Measurements from ENCODE around the gene EMILIN1.

Gene EMILIN1

GRCh38 chr2:27050281-27050995 is 28.0 kb upstream of the EMILIN1 start:
- peak overlapping the region; percentile 91 for H3K27ac Mint-ChIP-seq
- peaks cover 16% of the 10 kb centered on the region for H3K36me3 Mint-ChIP-seq
- no peaks in the 10 kb centered on the region for H3K9me3 Mint-ChIP-seq
- peaks cover 9% of the 10 kb centered on the region for H3K27me3 Mint-ChIP-seq
- ATAC-seq: peak; percentile 85
- H3K4me1 Mint-ChIP-seq: peaks cover 35% of the 10 kb centered on the region
- peak overlapping the region; percentile 87 for H3K4me3 Mint-ChIP-seq

GRCh38 chr2:27050996-27051901 is 27.2 kb upstream of the EMILIN1 start, which contains the start of gene AGBL5:
AGBL5 (plus strand) TSS chr2:27051668; CDS start chr2:27052959, 1,291 bp downstream.
- Mint-ChIP-seq H3K36me3 (peaks cover 21% of the 10 kb centered on the region), H3K27ac (peak within 1 kb of the TSS; percentile 91), H3K9me3 (no peaks in the 10 kb centered on the region), H3K27me3 (peaks cover 9% of the 10 kb centered on the region), H3K4me3 (peak within 1 kb of the TSS; percentile 87), H3K4me1 (peaks cover 35% of the 10 kb centered on the region)
- peak; percentile 91 for ATAC-seq

DNA sequence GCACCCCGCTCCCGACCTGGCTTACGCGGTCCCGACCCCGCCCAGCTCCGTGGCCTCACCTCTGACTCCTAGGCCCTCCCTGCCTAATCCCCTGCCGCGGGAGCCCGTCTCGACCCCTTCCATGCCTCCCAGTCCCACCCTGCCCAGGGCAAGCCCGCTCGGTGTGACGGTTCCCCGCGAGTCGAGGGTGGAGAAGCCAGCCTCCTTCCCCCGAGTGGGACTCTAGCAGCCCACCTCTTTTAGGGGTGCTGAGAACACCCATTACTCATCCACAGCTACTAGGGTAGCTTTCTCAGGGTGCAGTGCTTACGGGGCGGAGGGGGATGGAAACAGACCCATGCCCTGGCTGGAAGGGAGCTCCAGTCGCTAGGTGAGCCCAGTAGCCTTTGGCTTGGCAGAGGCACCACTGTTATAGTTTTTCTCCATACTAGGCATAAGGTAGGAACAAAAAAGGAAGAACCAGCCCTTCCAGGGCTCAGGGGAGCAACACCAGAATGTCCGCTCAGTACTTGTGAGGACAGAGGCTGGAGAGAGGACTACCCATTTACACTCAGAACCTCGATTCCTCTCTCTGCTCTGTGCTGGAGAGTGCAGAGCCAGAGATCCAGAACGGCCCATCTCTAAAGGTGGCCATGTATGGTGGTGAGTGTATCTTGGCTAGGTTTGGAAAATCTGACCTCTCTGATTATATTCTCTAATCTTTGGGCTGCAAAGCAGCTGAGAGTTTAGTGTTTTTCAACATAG is 26.3 kb upstream of the EMILIN1 start:
- Mint-ChIP-seq H3K4me1 (peaks cover 35% of the 10 kb centered on the region), H3K9me3 (no peaks in the 10 kb centered on the region), H3K27me3 (peaks cover 9% of the 10 kb centered on the region), H3K36me3 (peaks cover 21% of the 10 kb centered on the region), H3K27ac (peak overlapping the region; percentile 91), H3K4me3 (peak overlapping the region; percentile 87)
- ATAC-seq: no peak

- H3K4me3 Mint-ChIP-seq: peak overlapping the region; percentile 35
- ATAC-seq: no peak
These were observed 25.1 kb upstream of the EMILIN1 start for GRCh38 chr2:27053321-27053720.

DNA sequence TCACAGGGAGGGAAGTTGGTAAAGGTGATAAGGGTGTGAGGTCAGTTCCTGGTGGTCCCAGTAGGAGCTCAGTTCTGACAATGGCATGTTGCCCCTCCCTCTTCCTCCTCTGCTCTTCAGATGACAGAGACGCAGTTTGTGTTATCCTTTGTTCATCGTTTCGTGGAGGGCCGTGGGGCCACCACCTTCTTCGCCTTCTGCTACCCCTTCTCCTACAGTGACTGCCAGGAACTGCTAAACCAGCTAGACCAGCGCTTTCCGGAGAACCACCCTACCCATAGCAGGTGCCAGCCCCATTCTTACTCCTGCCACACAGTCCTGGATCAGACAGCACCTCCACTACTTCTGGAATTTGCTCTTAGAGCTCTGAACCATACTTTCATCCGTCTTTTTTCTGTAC is 24.6 kb upstream of the EMILIN1 start:
- peaks cover 21% of the 10 kb centered on the region for H3K36me3 Mint-ChIP-seq
- peaks cover 9% of the 10 kb centered on the region for H3K27me3 Mint-ChIP-seq
- H3K27ac Mint-ChIP-seq: no peak overlapping the region
- ATAC-seq: no peak
- no peak overlapping the region for H3K4me3 Mint-ChIP-seq
- H3K4me1 Mint-ChIP-seq: peaks cover 29% of the 10 kb centered on the region
- no peaks in the 10 kb centered on the region for H3K9me3 Mint-ChIP-seq

More at GRCh38 chr2:27053321-27053720, 25.1 kb upstream of the EMILIN1 start:
- Mint-ChIP-seq H3K36me3 (peaks cover 21% of the 10 kb centered on the region), H3K9me3 (no peaks in the 10 kb centered on the region), H3K27me3 (peaks cover 9% of the 10 kb centered on the region), H3K4me1 (peaks cover 29% of the 10 kb centered on the region), H3K27ac (peak overlapping the region; percentile 91)

- Mint-ChIP-seq H3K4me3 (no peak overlapping the region), H3K27ac (no peak overlapping the region), H3K27me3 (peaks cover 9% of the 10 kb centered on the region), H3K9me3 (no peaks in the 10 kb centered on the region), H3K4me1 (peaks cover 23% of the 10 kb centered on the region), H3K36me3 (peaks cover 28% of the 10 kb centered on the region)
- no peak for ATAC-seq
These were observed 23.7 kb upstream of the EMILIN1 start for GRCh38 chr2:27054721-27055120.

GRCh38 chr2:27057184-27057583 is 21.2 kb upstream of the EMILIN1 start:
- no peak for ATAC-seq
- H3K9me3 Mint-ChIP-seq: no peaks in the 10 kb centered on the region
- peaks cover 4% of the 10 kb centered on the region for H3K4me1 Mint-ChIP-seq
- no peaks in the 10 kb centered on the region for H3K27me3 Mint-ChIP-seq
- H3K36me3 Mint-ChIP-seq: peaks cover 28% of the 10 kb centered on the region
- no peak overlapping the region for H3K4me3 Mint-ChIP-seq
- no peak overlapping the region for H3K27ac Mint-ChIP-seq

- no peaks in the 10 kb centered on the region for H3K27me3 Mint-ChIP-seq
- no peaks in the 10 kb centered on the region for H3K9me3 Mint-ChIP-seq
- H3K4me3 Mint-ChIP-seq: no peak overlapping the region
- H3K27ac Mint-ChIP-seq: no peak overlapping the region
- no peak for ATAC-seq
- H3K36me3 Mint-ChIP-seq: peaks cover 37% of the 10 kb centered on the region
- H3K4me1 Mint-ChIP-seq: no peaks in the 10 kb centered on the region
These were observed 20.2 kb upstream of the EMILIN1 start for GRCh38 chr2:27058210-27058609.

GRCh38 chr2:27059141-27059820 is 19.1 kb upstream of the EMILIN1 start:
- H3K9me3 Mint-ChIP-seq: no peaks in the 10 kb centered on the region
- no peak for ATAC-seq
- H3K27ac Mint-ChIP-seq: no peak overlapping the region
- H3K4me1 Mint-ChIP-seq: no peaks in the 10 kb centered on the region
- H3K27me3 Mint-ChIP-seq: no peaks in the 10 kb centered on the region
- peaks cover 40% of the 10 kb centered on the region for H3K36me3 Mint-ChIP-seq
- H3K4me3 Mint-ChIP-seq: no peak overlapping the region

DNA sequence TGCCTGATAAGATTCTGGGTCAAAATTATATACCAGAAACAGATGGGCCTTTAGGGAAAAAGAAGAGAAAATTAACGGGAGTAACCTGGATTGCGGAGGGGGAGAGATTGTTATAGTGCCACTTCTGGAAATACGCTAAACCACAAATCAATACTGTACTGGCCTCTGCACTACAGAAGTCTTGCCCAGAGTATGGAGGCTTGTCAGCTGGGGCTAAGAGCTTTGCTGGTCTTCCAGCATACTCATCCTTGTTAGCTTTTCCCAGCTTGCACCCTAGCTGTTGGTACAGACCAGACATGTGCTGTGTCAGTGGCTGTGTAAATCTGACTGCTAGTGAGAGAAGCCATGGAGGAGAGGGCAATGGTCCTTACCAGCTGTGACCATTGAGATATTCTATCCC is 18.1 kb upstream of the EMILIN1 start:
- Mint-ChIP-seq H3K4me1 (peaks cover 1% of the 10 kb centered on the region), H3K36me3 (peaks cover 38% of the 10 kb centered on the region), H3K27me3 (no peaks in the 10 kb centered on the region), H3K27ac (no peak overlapping the region), H3K4me3 (no peak overlapping the region), H3K9me3 (no peaks in the 10 kb centered on the region)
- no peak for ATAC-seq

DNA sequence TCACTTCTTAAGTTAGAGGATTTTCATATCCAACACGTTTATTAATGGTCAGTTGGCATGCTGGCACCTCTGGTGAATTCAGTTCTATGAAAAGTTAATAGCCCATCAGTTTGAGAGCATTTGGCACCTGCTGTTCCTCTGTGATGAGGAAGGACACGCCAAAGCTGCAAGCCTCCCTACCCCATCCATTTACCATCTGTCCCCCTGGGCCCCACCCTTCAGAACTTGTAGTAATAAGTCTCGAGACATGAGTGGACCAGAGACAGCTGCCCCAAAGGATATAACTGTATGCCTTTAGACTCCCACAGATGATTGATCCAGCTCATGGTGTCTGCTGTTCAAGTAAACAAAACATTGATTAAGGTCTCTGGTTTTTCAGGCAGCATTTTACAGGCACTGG is 13.3 kb upstream of the EMILIN1 start:
- H3K27ac Mint-ChIP-seq: no peak overlapping the region
- no peaks in the 10 kb centered on the region for H3K9me3 Mint-ChIP-seq
- no peaks in the 10 kb centered on the region for H3K27me3 Mint-ChIP-seq
- ATAC-seq: no peak
- peaks cover 58% of the 10 kb centered on the region for H3K36me3 Mint-ChIP-seq
- H3K4me3 Mint-ChIP-seq: no peak overlapping the region
- H3K4me1 Mint-ChIP-seq: peaks cover 36% of the 10 kb centered on the region

- no peak overlapping the region for H3K27ac Mint-ChIP-seq
- ATAC-seq: no peak
- H3K9me3 Mint-ChIP-seq: no peaks in the 10 kb centered on the region
- no peak overlapping the region for H3K4me3 Mint-ChIP-seq
- H3K36me3 Mint-ChIP-seq: peaks cover 57% of the 10 kb centered on the region
- H3K27me3 Mint-ChIP-seq: no peaks in the 10 kb centered on the region
- peaks cover 51% of the 10 kb centered on the region for H3K4me1 Mint-ChIP-seq
These were observed 11.0 kb upstream of the EMILIN1 start for GRCh38 chr2:27067385-27067784.

DNA sequence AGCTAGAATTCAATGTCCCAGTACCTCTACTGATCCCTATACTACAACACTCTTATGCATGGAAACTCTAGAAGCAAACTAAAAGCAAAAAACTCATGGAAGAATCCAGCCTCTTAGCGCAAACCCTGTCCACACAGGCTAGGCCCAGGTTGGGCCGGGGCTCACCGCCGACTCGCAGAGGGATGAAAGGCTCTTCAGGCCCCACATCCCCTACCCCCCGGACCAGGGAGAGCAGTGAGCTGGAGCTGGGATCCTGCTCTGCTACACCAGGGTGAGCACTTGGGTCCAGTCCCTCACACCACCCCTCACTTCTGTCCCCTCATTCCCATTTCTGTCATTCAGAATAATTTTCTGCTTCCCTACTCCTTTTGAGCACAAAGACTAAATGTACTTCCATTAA is 9.0 kb upstream of the EMILIN1 start:
- no peak for ATAC-seq
- Mint-ChIP-seq H3K36me3 (peaks cover 41% of the 10 kb centered on the region), H3K4me3 (no peak overlapping the region), H3K27ac (peak overlapping the region; percentile 81), H3K9me3 (no peaks in the 10 kb centered on the region), H3K4me1 (peaks cover 59% of the 10 kb centered on the region), H3K27me3 (no peaks in the 10 kb centered on the region)

- Mint-ChIP-seq H3K36me3 (peaks cover 38% of the 10 kb centered on the region), H3K27ac (peak overlapping the region; percentile 81), H3K9me3 (no peaks in the 10 kb centered on the region), H3K4me3 (peak overlapping the region; percentile 89), H3K27me3 (no peaks in the 10 kb centered on the region), H3K4me1 (peaks cover 65% of the 10 kb centered on the region)
- no peak for ATAC-seq
These were observed 8.3 kb upstream of the EMILIN1 start for GRCh38 chr2:27069961-27070618.

Data from stimulated activated memory B cell treated with anti-CD40 and anti-IgM and Interleukin-4, amounts not matched to agents 10 μg/mL and 1 μg/mL and 100 μg/mL, for 72 hours (primary cell).